Neural crest cell (in vitro differentiated cells): ENCODE data around the gene DRC1. TPM values are rescaled to one million over a fixed set of nuclear protein-coding genes. Genes with fewer than 3 reads are reported as not detected.

ENCODE experiments used
- DNase-seq: peaks from one replicate; pipeline ENCODE4 v3.0.0; 2021; ENCODE audit warnings: low read depth, mixed read lengths, low spot score
- H3K27ac Mint-ChIP-seq: one replicate; pipeline ENCODE4 v1.8.0; 2021; ENCODE audit warnings: mild to moderate bottlenecking, mixed read lengths; ENCODE audit not compliant: unreplicated experiment
- H3K27me3 Mint-ChIP-seq: 2 replicates; pipeline ENCODE4 v1.8.0; 2021; ENCODE audit warnings: low read depth, mild to moderate bottlenecking, mixed read lengths
- H3K36me3 Mint-ChIP-seq: 2 replicates; pipeline ENCODE4 v1.8.0; 2021; ENCODE audit warnings: low read depth, mild to moderate bottlenecking, mixed read lengths
- H3K4me1 Mint-ChIP-seq: 2 replicates; pipeline ENCODE4 v1.8.0; 2021; ENCODE audit warnings: mixed read lengths
- H3K4me3 Mint-ChIP-seq: one replicate; pipeline ENCODE4 v1.8.0; 2021; ENCODE audit warnings: mild to moderate bottlenecking, mixed read lengths
- H3K9me3 Mint-ChIP-seq: 2 replicates; pipeline ENCODE4 v1.8.0; 2021; ENCODE audit warnings: mixed read lengths
- total RNA-seq: library from RNA; stranded (reverse); gene quantifications from 2 replicates; pipeline ENCODE4 v1.2.1, GENCODE V29; 2021
- TF ChIP-seq, protein P1 (sequence below): fragments of 200-600 bp; sonication (generic); conservative IDR thresholded peaks from 2 replicates; pipeline ENCODE4 v1.5.0; 2021; ENCODE audit warnings: antibody characterized with exemption, mild to moderate bottlenecking

The DRC1 gene
- total RNA-seq, 1 donor from 2014 or later, result 0.30 TPM

DNA sequence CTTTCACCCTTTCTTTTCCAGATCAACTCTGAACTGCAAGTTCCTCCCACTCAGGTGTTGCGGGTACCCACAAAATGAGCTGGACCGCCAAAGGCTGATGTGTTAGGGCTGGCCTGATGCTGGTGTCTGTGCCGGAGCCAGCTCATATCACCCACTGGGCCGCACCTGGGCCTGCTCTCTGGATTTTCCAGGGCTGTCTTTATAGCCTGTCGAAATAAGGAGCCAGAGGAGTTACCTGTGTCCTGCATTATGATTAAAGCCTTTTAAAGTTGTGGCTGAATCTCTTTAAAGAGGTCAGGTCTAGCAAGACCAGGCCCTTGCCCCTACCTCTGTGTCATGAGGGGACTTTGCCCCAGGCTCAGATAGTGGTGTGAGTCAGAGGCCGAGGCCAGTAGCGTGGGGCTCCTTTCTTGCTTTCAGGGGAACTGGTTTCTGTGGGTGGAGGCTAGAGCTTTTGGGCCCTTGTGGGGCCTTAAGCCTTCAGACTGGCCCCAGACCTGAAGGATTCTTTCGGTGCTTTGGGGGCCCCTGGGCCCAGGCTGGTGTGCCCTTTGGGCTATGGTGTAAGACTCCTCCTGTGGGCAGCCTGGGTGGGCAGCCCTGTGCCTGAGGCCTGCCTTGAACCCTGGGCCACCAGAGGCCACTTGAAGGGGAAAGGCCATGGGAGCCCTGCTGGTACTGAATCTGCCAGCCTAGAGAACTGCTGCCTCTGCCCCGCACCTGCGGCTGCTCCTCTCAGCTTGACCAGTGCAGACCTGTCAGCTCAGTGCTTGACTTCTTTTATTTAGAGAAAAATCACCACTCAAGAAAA is 54.9 kb downstream of the DRC1 start:
- Mint-ChIP-seq H3K36me3 (no peaks in the 10 kb centered on the region), H3K4me3 (no peak overlapping the region), H3K9me3 (peaks cover under 1% of the 10 kb centered on the region), H3K27me3 (no peaks in the 10 kb centered on the region), H3K27ac (no peak overlapping the region), H3K4me1 (peaks cover 18% of the 10 kb centered on the region)
- TF ChIP-seq, protein P1, sequence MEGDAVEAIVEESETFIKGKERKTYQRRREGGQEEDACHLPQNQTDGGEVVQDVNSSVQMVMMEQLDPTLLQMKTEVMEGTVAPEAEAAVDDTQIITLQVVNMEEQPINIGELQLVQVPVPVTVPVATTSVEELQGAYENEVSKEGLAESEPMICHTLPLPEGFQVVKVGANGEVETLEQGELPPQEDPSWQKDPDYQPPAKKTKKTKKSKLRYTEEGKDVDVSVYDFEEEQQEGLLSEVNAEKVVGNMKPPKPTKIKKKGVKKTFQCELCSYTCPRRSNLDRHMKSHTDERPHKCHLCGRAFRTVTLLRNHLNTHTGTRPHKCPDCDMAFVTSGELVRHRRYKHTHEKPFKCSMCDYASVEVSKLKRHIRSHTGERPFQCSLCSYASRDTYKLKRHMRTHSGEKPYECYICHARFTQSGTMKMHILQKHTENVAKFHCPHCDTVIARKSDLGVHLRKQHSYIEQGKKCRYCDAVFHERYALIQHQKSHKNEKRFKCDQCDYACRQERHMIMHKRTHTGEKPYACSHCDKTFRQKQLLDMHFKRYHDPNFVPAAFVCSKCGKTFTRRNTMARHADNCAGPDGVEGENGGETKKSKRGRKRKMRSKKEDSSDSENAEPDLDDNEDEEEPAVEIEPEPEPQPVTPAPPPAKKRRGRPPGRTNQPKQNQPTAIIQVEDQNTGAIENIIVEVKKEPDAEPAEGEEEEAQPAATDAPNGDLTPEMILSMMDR, result no peak
- DNase-seq, result no peak

DNA sequence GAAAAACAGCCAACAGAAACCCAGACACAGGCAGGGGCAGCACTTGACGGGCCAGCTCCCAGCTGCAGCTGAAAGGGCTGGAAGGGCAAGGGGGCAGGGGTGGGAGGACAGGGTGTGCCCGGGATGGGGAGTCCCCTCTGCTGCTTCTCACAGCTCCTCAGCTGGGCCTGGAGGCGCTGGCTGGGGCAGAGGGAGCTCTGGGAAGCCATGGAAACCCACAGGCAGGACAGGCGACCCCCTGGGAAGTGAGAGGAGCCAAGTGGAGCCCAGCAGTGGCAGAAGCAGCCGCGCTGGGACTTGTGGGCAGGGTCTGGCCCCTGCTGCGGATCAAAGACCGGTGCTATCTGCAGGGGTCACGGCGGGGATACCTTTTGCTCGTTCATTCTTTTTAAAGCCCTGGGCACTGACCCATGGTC is 55.5 kb downstream of the DRC1 start:
- no peak for DNase-seq
- no peaks in the 10 kb centered on the region for H3K36me3 Mint-ChIP-seq
- H3K27me3 Mint-ChIP-seq, result no peaks in the 10 kb centered on the region
- no peaks in the 10 kb centered on the region for H3K9me3 Mint-ChIP-seq
- H3K4me1 Mint-ChIP-seq, result peaks cover 18% of the 10 kb centered on the region
- TF ChIP-seq, protein P1, result no peak
- no peak overlapping the region for H3K4me3 Mint-ChIP-seq
- H3K27ac Mint-ChIP-seq, result no peak overlapping the region

DNA sequence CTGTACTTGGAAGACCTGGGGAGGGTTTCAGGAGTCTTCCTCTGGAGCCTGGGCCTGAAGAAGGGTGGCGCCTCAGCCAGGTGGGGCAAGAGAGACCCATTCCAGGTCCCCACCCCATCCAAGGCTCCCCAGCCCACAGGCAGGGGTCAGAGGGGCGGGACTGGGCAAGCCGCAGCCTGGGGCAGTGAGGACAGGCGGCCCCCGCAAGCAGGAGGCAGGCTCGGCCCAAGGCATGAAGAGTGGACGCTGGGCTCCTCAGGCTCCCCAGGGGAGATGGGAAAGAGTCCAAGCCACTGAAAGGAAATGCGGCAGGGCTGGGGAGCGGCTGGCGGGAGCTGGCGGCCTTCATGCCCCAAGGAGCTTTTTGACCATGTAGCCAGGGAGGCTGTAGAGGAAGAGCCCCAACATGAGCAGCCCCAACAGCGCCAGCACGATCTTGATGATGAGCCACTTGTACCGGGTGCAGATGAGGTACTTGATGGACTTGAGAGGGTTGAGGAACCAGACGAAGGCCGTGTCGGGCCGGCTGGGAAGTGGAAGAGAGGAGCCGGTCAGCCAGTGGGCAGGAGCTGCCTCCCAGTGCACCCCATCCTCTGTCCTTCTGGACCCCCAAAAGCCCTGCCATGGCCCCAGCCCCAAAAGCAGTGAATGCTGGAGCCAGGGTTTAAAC is 56.1 kb downstream of the DRC1 start:
- DNase-seq, result no peak
- Mint-ChIP-seq H3K4me1 (peaks cover 18% of the 10 kb centered on the region), H3K36me3 (no peaks in the 10 kb centered on the region), H3K9me3 (no peaks in the 10 kb centered on the region), H3K27ac (no peak overlapping the region), H3K4me3 (no peak overlapping the region), H3K27me3 (no peaks in the 10 kb centered on the region)
- TF ChIP-seq, protein P1, result no peak

DNA sequence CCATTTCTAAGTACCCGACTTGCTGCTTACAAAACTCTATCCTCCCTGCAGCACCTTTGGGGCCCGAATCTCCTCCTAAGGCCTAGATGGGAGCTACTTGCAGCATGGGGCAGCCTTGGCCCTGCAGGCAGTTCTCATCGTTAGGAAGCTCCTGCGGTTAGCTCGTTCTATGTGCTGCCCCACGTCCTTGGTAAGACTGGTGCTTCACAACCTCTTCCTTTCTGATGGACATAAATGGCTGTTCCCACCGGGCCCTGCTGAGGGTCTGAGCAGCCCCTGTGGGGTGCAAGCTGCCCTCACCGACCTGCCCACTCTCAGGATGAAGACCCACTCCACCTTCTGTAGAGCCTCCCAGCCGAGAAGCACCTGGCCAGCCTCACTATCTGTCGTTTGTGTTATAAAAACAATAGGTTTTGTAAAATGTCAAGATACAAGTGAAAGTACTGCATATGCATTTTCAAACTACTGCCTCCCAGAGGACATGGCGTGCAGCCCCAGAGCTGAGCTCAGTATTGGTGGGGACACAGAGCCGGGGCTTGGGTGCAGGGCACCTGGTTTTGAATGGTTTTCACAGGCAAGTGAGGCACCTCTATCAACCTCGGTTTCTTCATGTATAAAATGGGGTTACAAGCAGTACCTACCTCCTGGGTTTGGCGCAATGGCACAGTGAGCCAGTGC is 56.8 kb downstream of the DRC1 start:
- no peak for DNase-seq
- Mint-ChIP-seq H3K9me3 (no peaks in the 10 kb centered on the region), H3K27me3 (no peaks in the 10 kb centered on the region), H3K4me1 (peaks cover 18% of the 10 kb centered on the region), H3K27ac (no peak overlapping the region), H3K4me3 (no peak overlapping the region), H3K36me3 (no peaks in the 10 kb centered on the region)
- TF ChIP-seq, protein P1, result no peak

DNA sequence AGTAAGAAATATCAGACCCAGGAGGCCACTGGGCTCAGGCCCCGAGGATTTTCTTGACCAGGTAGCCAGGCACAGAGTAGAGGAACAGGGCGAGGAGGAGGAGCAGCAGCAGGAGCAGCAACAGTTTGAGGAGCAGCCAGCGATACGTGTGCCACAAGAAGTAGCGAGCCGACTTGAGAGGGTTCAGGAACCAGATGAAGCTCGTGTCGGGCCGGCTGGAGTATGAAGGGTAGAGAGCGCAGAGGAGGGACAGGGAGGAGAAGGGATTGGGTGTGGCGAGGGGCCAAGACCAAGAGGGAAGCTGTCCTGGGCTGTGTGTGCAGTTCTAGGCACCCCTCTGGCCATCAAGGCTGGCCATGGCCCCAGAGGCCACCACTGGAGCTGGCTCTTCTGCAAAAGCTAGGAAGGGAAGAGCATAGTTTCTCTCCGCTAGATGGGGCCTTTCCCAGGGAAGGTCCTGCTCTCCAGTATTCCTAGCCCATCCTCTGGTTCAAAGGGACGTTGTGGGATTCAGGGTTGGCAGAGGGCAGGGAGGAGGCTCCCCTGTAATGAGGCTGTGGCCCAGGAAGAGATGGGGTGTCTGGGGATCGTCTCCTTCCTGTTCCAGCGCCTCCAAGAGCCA is 58.4 kb downstream of the DRC1 start:
- no peaks in the 10 kb centered on the region for H3K27me3 Mint-ChIP-seq
- H3K9me3 Mint-ChIP-seq, result no peaks in the 10 kb centered on the region
- no peak overlapping the region for H3K4me3 Mint-ChIP-seq
- no peak for DNase-seq
- no peak overlapping the region for H3K27ac Mint-ChIP-seq
- H3K36me3 Mint-ChIP-seq, result no peaks in the 10 kb centered on the region
- TF ChIP-seq, protein P1, result no peak
- peaks cover 18% of the 10 kb centered on the region for H3K4me1 Mint-ChIP-seq
